H9 (cell line): ENCODE data around the gene SYTL1. TPM values are rescaled to one million over a fixed set of nuclear protein-coding genes. Genes with fewer than 3 reads are reported as not detected.

Experiments
- DNase-seq: peaks from one replicate; pipeline ENCODE4 v3.0.0-alpha.2; 2017
- H2AFZ ChIP-seq: one replicate; pipeline ENCODE4 v1.6.1; 2013; ENCODE audit warnings: mild to moderate bottlenecking, low read length, control low read depth, moderate library complexity
- H2AK5ac ChIP-seq: 2 replicates; pipeline ENCODE4 v1.6.1; 2013; ENCODE audit warnings: low read length, control low read depth, mixed read lengths; ENCODE audit not compliant: insufficient read length
- H2BK120ac ChIP-seq: one replicate; pipeline ENCODE4 v1.6.1; 2013; ENCODE audit warnings: low read depth, mild to moderate bottlenecking, low read length, control low read depth, inconsistent platforms; ENCODE audit not compliant: poor library complexity, severe bottlenecking
- H2BK12ac ChIP-seq: 2 replicates; pipeline ENCODE4 v1.6.1; 2013; ENCODE audit warnings: low read length, control low read depth, mixed read lengths, low read depth; ENCODE audit not compliant: insufficient read length
- H2BK15ac ChIP-seq: 2 replicates; pipeline ENCODE4 v1.6.1; 2013; ENCODE audit warnings: low read depth, low read length, control low read depth
- H2BK20ac ChIP-seq: one replicate; pipeline ENCODE4 v1.6.1; 2013; ENCODE audit warnings: low read depth, mild to moderate bottlenecking, low read length, control low read depth, inconsistent platforms; ENCODE audit not compliant: poor library complexity, severe bottlenecking
- H2BK5ac ChIP-seq: 2 replicates; pipeline ENCODE4 v1.6.1; 2013; ENCODE audit warnings: low read length, control low read depth, mixed read lengths; ENCODE audit not compliant: insufficient read length
- H3K14ac ChIP-seq: 2 replicates; pipeline ENCODE4 v1.6.1; 2013; ENCODE audit warnings: low read length, control low read depth; ENCODE audit not compliant: insufficient read depth
- H3K18ac ChIP-seq: 2 replicates; pipeline ENCODE4 v1.6.1; 2013; ENCODE audit warnings: low read depth, mild to moderate bottlenecking, mixed read lengths, low read length, control low read depth; ENCODE audit not compliant: insufficient read length
- H3K23ac ChIP-seq: 2 replicates; pipeline ENCODE4 v1.6.1; 2013; ENCODE audit warnings: low read length, control low read depth, mixed read lengths, low read depth; ENCODE audit not compliant: insufficient read length
- H3K23me2 ChIP-seq: 2 replicates; pipeline ENCODE4 v1.6.1; 2013; ENCODE audit warnings: low read depth, mild to moderate bottlenecking, mixed read lengths, low read length, control low read depth; ENCODE audit not compliant: insufficient read length, poor library complexity, severe bottlenecking
- H3K27ac ChIP-seq: 2 replicates; pipeline ENCODE4 v1.5.1; 2013; ENCODE audit warnings: low read length, control low read depth, mixed read lengths, low read depth; ENCODE audit not compliant: insufficient read length
- H3K27me3 ChIP-seq: 2 replicates; pipeline ENCODE4 v1.6.1; 2013; ENCODE audit warnings: low read length, control low read depth, inconsistent platforms; ENCODE audit not compliant: insufficient read depth
- H3K4ac ChIP-seq: 2 replicates; pipeline ENCODE4 v1.6.1; 2013; ENCODE audit warnings: low read depth, mild to moderate bottlenecking, control low read depth, inconsistent platforms, low read length, moderate library complexity
- H3K4me1 ChIP-seq: 2 replicates; pipeline ENCODE4 v1.6.1; 2013; ENCODE audit warnings: low read length, control low read depth, inconsistent platforms; ENCODE audit not compliant: insufficient read depth
- H3K4me2 ChIP-seq: 2 replicates; pipeline ENCODE4 v1.6.1; 2013; ENCODE audit warnings: low read length, control low read depth, mixed read lengths; ENCODE audit not compliant: insufficient read length, insufficient read depth
- H3K56ac ChIP-seq: 2 replicates; pipeline ENCODE4 v1.6.1; 2013; ENCODE audit warnings: low read depth, mild to moderate bottlenecking, mixed read lengths, low read length, control low read depth; ENCODE audit not compliant: insufficient read length
- H3K79me1 ChIP-seq: 2 replicates; pipeline ENCODE4 v1.6.1; 2013; ENCODE audit warnings: low read depth, mild to moderate bottlenecking, moderate library complexity, low read length, control low read depth, inconsistent platforms; ENCODE audit not compliant: insufficient read depth, poor library complexity, severe bottlenecking
- H3K79me2 ChIP-seq: 2 replicates; pipeline ENCODE4 v1.6.1; 2013; ENCODE audit warnings: low read length, control low read depth, inconsistent platforms; ENCODE audit not compliant: insufficient read depth
- H3K9ac ChIP-seq: 2 replicates; pipeline ENCODE4 v1.6.1; 2013; ENCODE audit warnings: low read length, control low read depth, mixed read lengths; ENCODE audit not compliant: insufficient read length; ENCODE audit errors: extremely low read depth
- H3K9me3 ChIP-seq: one replicate; pipeline ENCODE4 v1.6.1; 2013; ENCODE audit warnings: low read depth, low read length, inconsistent platforms; ENCODE audit not compliant: control insufficient read depth
- H3T11ph ChIP-seq: one replicate; pipeline ENCODE4 v1.6.1; 2013; ENCODE audit warnings: mild to moderate bottlenecking, low read length, control low read depth, inconsistent platforms
- H4K20me1 ChIP-seq: one replicate; pipeline ENCODE4 v1.6.1; 2013; ENCODE audit not compliant: control insufficient read depth, insufficient read length, insufficient read depth
- H4K5ac ChIP-seq: 2 replicates; pipeline ENCODE4 v1.6.1; 2013; ENCODE audit warnings: low read depth, mild to moderate bottlenecking, mixed read lengths, low read length, control low read depth; ENCODE audit not compliant: insufficient read length
- H4K8ac ChIP-seq: replicated peaks from 2 replicates; pipeline ENCODE4 v1.6.1; 2013; ENCODE audit warnings: low read length, control low read depth, mixed read lengths, low read depth; ENCODE audit not compliant: insufficient read length
- H4K91ac ChIP-seq: 2 replicates; pipeline ENCODE4 v1.6.1; 2013; ENCODE audit warnings: low read depth, mild to moderate bottlenecking, moderate library complexity, mixed read lengths, low read length, control low read depth; ENCODE audit not compliant: insufficient read length
- H3K27ac Mint-ChIP-seq, 3 experiments: 2 replicates in 2 of 3; 3 replicates in 1 of 3; pipeline ENCODE4 v1.8.0; 2020 to 2021; ENCODE audit warnings: mixed read lengths in 3 of 3, mild to moderate bottlenecking in 1 of 3, moderate library complexity in 1 of 3
- H3K27me3 Mint-ChIP-seq: 2 replicates; pipeline ENCODE4 v1.8.0; 2021; ENCODE audit warnings: low read depth, mild to moderate bottlenecking, moderate library complexity, mixed read lengths
- H3K36me3 Mint-ChIP-seq, 3 experiments: 2 replicates in 2 of 3; 3 replicates in 1 of 3; pipeline ENCODE4 v1.8.0; 2020 to 2021; ENCODE audit warnings: low read depth in 3 of 3, mixed read lengths in 3 of 3; ENCODE audit not compliant: insufficient read depth in 1 of 3
- H3K4me1 Mint-ChIP-seq, 2 experiments: 2 replicates each; pipeline ENCODE4 v1.8.0; 2020; ENCODE audit warnings: mixed read lengths in 2 of 2
- H3K4me3 Mint-ChIP-seq, 2 experiments: 2 replicates in 1 of 2; 3 replicates in 1 of 2; pipeline ENCODE4 v1.8.0; 2020 to 2021; ENCODE audit warnings: mild to moderate bottlenecking in 2 of 2, mixed read lengths in 2 of 2, moderate library complexity in 1 of 2
- H3K9me3 Mint-ChIP-seq, 2 experiments: 2 replicates in 1 of 2; 3 replicates in 1 of 2; pipeline ENCODE4 v1.8.0; 2020; ENCODE audit warnings: mild to moderate bottlenecking in 2 of 2, mixed read lengths in 2 of 2, moderate library complexity in 1 of 2
- WGBS: extraction: QIAGEN DNeasy Blood & Tissue Kit; methylation state at CpG from one replicate; pipeline ENCODE4 v1.1.7; 2013; ENCODE audit warnings: missing lambda C conversion rate, low lambda C conversion rate, mixed read lengths; ENCODE audit not compliant: insufficient read length; ENCODE audit errors: extremely low coverage; 5-methylcytosine and 5-hydroxymethylcytosine counted together
- total RNA-seq: library from RNA; stranded (reverse); gene quantifications from 2 replicates; pipeline ENCODE4 v1.2.1, GENCODE V29; 2021
- TF ChIP-seq, protein P1 (sequence below): fragments of 200-600 bp; sonication (generic); conservative IDR thresholded peaks from 3 replicates; pipeline ENCODE4 v1.8.0; 2021; ENCODE audit warnings: antibody characterized with exemption, mild to moderate bottlenecking

The SYTL1 gene
- total RNA-seq, 1 experiment from 2014 or later, result 12.0 TPM

DNA sequence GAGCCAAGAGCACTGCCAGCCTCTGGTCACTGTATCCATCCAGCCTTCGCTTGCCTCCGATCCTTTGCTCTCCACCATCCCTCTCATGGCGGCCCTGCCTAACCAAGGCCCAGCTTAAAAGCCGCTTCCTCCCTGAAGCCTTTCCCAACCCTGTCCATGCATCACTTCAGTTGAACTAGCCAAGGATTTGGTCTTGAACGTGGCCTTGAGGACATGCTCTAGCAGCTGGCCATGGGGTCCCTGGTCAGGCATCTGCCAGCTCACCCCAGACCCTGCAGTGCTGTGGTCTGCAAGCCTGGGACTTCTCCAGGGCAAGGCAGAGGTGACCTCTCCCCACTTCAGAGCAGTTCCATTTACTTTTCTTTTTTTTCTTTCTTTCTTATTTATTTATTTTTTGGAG lies 5.1 kb upstream of the SYTL1 start:
- WGBS, result no CpG with 5 or more reads among the region's 5 CpGs
- Histone ChIP-seq H3K14ac (no peak overlapping the region; the same call in 1 of the 2 replicates), H3K27me3 (no peaks in the 10 kb centered on the region), H2BK120ac (no peak overlapping the region), H3K9me3 (no peaks in the 10 kb centered on the region), H4K8ac (no peak overlapping the region), H3K79me2 (no peaks in the 10 kb centered on the region), H3K4me1 (no peaks in the 10 kb centered on the region), H2AK5ac (no peak overlapping the region), H3T11ph (no peak overlapping the region), H3K18ac (no peak overlapping the region), H4K20me1 (no peaks in the 10 kb centered on the region), H4K91ac (no peak overlapping the region), H2AFZ (no peak overlapping the region), H3K23me2 (no peaks in the 10 kb centered on the region), H3K27ac (no peak overlapping the region), H4K5ac (no peak overlapping the region), H2BK20ac (no peak overlapping the region), H3K23ac (no peak overlapping the region), H3K9ac (no peak overlapping the region), H2BK15ac (no peak overlapping the region), H3K56ac (no peak overlapping the region), H3K4ac (no peak overlapping the region), H3K4me2 (no peak overlapping the region), H3K79me1 (no peaks in the 10 kb centered on the region), H2BK12ac (no peak overlapping the region), H2BK5ac (no peak overlapping the region)
- Mint-ChIP-seq H3K9me3 (no peaks in the 10 kb centered on the region), H3K4me1 (peaks cover 20 to 25% of the 10 kb centered on the region in 2 experiments), H3K36me3 (peaks cover 25 to 50% (median 43%) of the 10 kb centered on the region in 3 experiments; a peak in 6 of 7 replicates), H3K27ac (no peak overlapping the region; a peak in 1 of 7 replicates), H3K4me3 (no peak overlapping the region), H3K27me3 (peaks cover 2% of the 10 kb centered on the region)
- TF ChIP-seq, protein P1, sequence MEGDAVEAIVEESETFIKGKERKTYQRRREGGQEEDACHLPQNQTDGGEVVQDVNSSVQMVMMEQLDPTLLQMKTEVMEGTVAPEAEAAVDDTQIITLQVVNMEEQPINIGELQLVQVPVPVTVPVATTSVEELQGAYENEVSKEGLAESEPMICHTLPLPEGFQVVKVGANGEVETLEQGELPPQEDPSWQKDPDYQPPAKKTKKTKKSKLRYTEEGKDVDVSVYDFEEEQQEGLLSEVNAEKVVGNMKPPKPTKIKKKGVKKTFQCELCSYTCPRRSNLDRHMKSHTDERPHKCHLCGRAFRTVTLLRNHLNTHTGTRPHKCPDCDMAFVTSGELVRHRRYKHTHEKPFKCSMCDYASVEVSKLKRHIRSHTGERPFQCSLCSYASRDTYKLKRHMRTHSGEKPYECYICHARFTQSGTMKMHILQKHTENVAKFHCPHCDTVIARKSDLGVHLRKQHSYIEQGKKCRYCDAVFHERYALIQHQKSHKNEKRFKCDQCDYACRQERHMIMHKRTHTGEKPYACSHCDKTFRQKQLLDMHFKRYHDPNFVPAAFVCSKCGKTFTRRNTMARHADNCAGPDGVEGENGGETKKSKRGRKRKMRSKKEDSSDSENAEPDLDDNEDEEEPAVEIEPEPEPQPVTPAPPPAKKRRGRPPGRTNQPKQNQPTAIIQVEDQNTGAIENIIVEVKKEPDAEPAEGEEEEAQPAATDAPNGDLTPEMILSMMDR, result no peak
- no peak for DNase-seq
